GM23338 (cell line): ENCODE measurements around the gene CSTF2. TPM values are rescaled to one million over a fixed set of nuclear protein-coding genes. Genes with fewer than 3 reads are reported as not detected.

Experiments used
- ATAC-seq: fragments of 200-7000 bp; cut with Tn5 transposase; 3 replicates; pipeline ENCODE4 v1.9.1; 2020
- DNase-seq: peaks from one replicate; pipeline ENCODE4 v3.0.0-alpha.2; 2015; ENCODE audit warnings: low spot score
- H2AFZ ChIP-seq: fragments of 200-600 bp; sonication (generic); 2 replicates; pipeline ENCODE4 v1.8.0; 2016; ENCODE audit warnings: antibody characterized with exemption, mild to moderate bottlenecking, moderate library complexity
- H3F3A ChIP-seq: fragments of 200-600 bp; sonication (generic); replicated peaks from 2 replicates; pipeline ENCODE4 v1.8.0; 2017; ENCODE audit warnings: antibody characterized with exemption, mixed run types, low read depth
- H3K27ac ChIP-seq: fragments of 200-600 bp; sonication (generic); 2 replicates; pipeline ENCODE4 v1.6.1; 2016; ENCODE audit warnings: low read depth
- H3K27me3 ChIP-seq: fragments of 200-600 bp; sonication (generic); 2 replicates; pipeline ENCODE4 v1.8.0; 2016; ENCODE audit warnings: mild to moderate bottlenecking, mixed run types, moderate library complexity; ENCODE audit not compliant: insufficient read depth
- H3K36me3 ChIP-seq: fragments of 200-600 bp; sonication (generic); 2 replicates; pipeline ENCODE4 v1.8.0; 2016; ENCODE audit warnings: mild to moderate bottlenecking; ENCODE audit not compliant: insufficient read depth
- H3K4me1 ChIP-seq: fragments of 200-600 bp; sonication (generic); 2 replicates; pipeline ENCODE4 v1.8.0; 2016; ENCODE audit warnings: mild to moderate bottlenecking, moderate library complexity; ENCODE audit not compliant: insufficient read depth
- H3K4me2 ChIP-seq: fragments of 200-600 bp; sonication (generic); 2 replicates; pipeline ENCODE4 v1.7.1; 2017; ENCODE audit warnings: mixed run types
- H3K4me3 ChIP-seq: fragments of 200-600 bp; sonication (generic); 2 replicates; pipeline ENCODE4 v1.6.1; 2016; ENCODE audit warnings: mixed run types
- H3K79me2 ChIP-seq: fragments of 200-600 bp; sonication (generic); replicated peaks from 2 replicates; pipeline ENCODE4 v1.8.0; 2017; ENCODE audit warnings: mild to moderate bottlenecking; ENCODE audit not compliant: insufficient read depth
- H3K9me2 ChIP-seq: fragments of 200-600 bp; sonication (generic); 2 replicates; pipeline ENCODE4 v1.8.0; 2017; ENCODE audit not compliant: insufficient read depth
- H4K20me1 ChIP-seq: fragments of 200-600 bp; sonication (generic); replicated peaks from 2 replicates; pipeline ENCODE4 v1.8.0; 2017; ENCODE audit warnings: mild to moderate bottlenecking; ENCODE audit not compliant: insufficient read depth
- H3K27ac Mint-ChIP-seq: 2 replicates; pipeline ENCODE4 v1.8.0; 2020; ENCODE audit warnings: inconsistent platforms, mild to moderate bottlenecking, moderate library complexity, mixed read lengths
- H3K27me3 Mint-ChIP-seq: 3 replicates; pipeline ENCODE4 v1.8.0; 2022; ENCODE audit warnings: low read depth, mild to moderate bottlenecking, moderate library complexity, mixed read lengths, inconsistent platforms; ENCODE audit not compliant: insufficient read depth, poor library complexity
- H3K36me3 Mint-ChIP-seq: 3 replicates; pipeline ENCODE4 v1.8.0; 2021; ENCODE audit warnings: low read depth, mild to moderate bottlenecking, inconsistent platforms, moderate library complexity, mixed read lengths
- H3K4me1 Mint-ChIP-seq: 3 replicates; pipeline ENCODE4 v1.8.0; 2020; ENCODE audit warnings: mild to moderate bottlenecking, inconsistent platforms, mixed read lengths
- H3K4me3 Mint-ChIP-seq: 3 replicates; pipeline ENCODE4 v1.8.0; 2021; ENCODE audit warnings: moderate library complexity, mild to moderate bottlenecking, inconsistent platforms, mixed read lengths
- H3K9me3 Mint-ChIP-seq: 3 replicates; pipeline ENCODE4 v1.8.0; 2020; ENCODE audit warnings: moderate library complexity, mild to moderate bottlenecking, inconsistent platforms, mixed read lengths
- EZH2 ChIP-seq: fragments of 200-600 bp; sonication (generic); IDR thresholded peaks from one replicate; pipeline ENCODE4 v1.8.0; 2017; ENCODE audit warnings: antibody characterized with exemption, mild to moderate bottlenecking, low read depth; ENCODE audit not compliant: unreplicated experiment
- POLR2AphosphoS5 ChIP-seq: IDR thresholded peaks from 2 replicates; pipeline ENCODE4 v1.6.1; 2016; ENCODE audit warnings: antibody characterized with exemption, low read depth
- ZNF331 ChIP-seq: fragments of 250-450 bp; sonication (Bioruptor Pico); IDR thresholded peaks from 2 replicates; pipeline ENCODE4 v1.5.0; 2020; ENCODE audit warnings: low read depth, mild to moderate bottlenecking, moderate library complexity
- polyA plus RNA-seq: library from polyadenylated mRNA; unstranded; fragments of >200 nt; fragmentation: Nextera tagmentation; extraction: Ambion mirVana; gene quantifications from 2 replicates; pipeline ENCODE4 v1.2.1, GENCODE V29; 2016
- total RNA-seq: library from RNA; depleted of rRNA; stranded (reverse); fragments of >200 nt; shearing (Covaris generic); gene quantifications from 2 replicates; pipeline ENCODE4 v1.2.3, GENCODE V29; 2014
- TF ChIP-seq, protein P1 (sequence below): fragments of 250-450 bp; sonication (Bioruptor Pico); IDR thresholded peaks from 2 replicates; pipeline ENCODE4 v1.5.0; 2020; ENCODE audit warnings: mild to moderate bottlenecking, moderate library complexity
- TF ChIP-seq, protein P2 (sequence below): IDR thresholded peaks from one replicate; pipeline ENCODE4 v1.6.1; 2018; ENCODE audit warnings: antibody characterized with exemption; ENCODE audit not compliant: unreplicated experiment

Gene CSTF2
- total and polyA plus RNA-seq, 2 experiments from 2014 or later, result 24.4 to 30.1 TPM

DNA sequence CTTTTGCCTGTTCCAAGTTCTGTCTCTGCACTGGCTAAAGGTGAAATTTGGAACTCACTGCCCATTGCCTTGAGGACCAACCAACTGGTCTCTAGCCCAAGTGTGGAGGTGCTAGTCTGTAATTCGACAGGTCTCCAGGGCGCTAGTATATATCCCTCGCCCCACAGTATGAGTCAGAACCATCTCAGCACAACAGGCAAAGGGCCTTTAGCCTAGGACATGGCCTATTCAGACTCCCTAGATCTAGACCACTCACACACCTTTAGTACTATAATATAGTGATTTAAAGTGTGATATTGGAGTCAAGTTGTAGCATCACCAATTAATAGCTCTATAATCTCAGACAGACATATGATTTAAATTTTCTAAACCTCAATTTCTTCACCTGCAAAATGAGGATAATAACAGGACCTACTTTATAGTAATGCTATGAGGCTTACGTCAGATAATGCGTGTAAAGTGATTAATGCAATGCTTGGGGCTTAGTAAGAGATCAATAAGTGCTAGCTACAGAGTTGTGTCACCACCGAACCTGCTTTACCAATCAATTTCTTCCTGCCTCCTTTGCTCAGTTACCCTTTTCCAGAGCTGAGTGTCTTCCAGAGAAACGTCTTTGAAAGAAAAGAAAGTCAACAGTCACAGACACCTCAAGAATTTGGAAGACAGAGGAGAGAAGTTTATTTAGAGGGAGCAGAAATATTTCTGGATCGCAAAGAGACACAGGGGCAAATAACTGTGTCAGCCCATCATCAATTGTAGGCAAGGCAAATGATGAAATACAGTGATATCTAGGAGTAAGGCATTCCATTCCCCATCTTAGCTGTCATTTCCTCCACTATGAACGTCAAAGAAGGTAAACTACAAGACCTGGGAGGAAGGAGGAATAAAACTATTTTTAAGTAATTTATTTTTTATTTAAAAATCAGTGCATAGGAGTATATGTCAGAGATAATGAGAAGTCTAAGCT lies 51.7 kb downstream of the CSTF2 start:
- DNase-seq (no peak), ATAC-seq (no peak)
- Histone ChIP-seq H3K4me3 (no peak overlapping the region), H3K4me1 (peaks cover 5% of the 10 kb centered on the region; the same call in 1 of the 2 replicates), H3K27ac (no peak overlapping the region), H2AFZ (no peak overlapping the region), H3K79me2 (no peaks in the 10 kb centered on the region), H3F3A (no peaks in the 10 kb centered on the region), H3K36me3 (no peaks in the 10 kb centered on the region), H3K9me2 (no peaks in the 10 kb centered on the region), H4K20me1 (no peaks in the 10 kb centered on the region), H3K4me2 (no peak overlapping the region), H3K27me3 (no peaks in the 10 kb centered on the region)
- Mint-ChIP-seq H3K4me3 (no peak overlapping the region), H3K9me3 (no peaks in the 10 kb centered on the region; the same call in 2 of the 3 replicates), H3K27me3 (no peaks in the 10 kb centered on the region), H3K27ac (no peak overlapping the region), H3K4me1 (peaks cover 3% of the 10 kb centered on the region; the same call in 2 of the 3 replicates), H3K36me3 (no peaks in the 10 kb centered on the region)
- TF ChIP-seq, protein P1, sequence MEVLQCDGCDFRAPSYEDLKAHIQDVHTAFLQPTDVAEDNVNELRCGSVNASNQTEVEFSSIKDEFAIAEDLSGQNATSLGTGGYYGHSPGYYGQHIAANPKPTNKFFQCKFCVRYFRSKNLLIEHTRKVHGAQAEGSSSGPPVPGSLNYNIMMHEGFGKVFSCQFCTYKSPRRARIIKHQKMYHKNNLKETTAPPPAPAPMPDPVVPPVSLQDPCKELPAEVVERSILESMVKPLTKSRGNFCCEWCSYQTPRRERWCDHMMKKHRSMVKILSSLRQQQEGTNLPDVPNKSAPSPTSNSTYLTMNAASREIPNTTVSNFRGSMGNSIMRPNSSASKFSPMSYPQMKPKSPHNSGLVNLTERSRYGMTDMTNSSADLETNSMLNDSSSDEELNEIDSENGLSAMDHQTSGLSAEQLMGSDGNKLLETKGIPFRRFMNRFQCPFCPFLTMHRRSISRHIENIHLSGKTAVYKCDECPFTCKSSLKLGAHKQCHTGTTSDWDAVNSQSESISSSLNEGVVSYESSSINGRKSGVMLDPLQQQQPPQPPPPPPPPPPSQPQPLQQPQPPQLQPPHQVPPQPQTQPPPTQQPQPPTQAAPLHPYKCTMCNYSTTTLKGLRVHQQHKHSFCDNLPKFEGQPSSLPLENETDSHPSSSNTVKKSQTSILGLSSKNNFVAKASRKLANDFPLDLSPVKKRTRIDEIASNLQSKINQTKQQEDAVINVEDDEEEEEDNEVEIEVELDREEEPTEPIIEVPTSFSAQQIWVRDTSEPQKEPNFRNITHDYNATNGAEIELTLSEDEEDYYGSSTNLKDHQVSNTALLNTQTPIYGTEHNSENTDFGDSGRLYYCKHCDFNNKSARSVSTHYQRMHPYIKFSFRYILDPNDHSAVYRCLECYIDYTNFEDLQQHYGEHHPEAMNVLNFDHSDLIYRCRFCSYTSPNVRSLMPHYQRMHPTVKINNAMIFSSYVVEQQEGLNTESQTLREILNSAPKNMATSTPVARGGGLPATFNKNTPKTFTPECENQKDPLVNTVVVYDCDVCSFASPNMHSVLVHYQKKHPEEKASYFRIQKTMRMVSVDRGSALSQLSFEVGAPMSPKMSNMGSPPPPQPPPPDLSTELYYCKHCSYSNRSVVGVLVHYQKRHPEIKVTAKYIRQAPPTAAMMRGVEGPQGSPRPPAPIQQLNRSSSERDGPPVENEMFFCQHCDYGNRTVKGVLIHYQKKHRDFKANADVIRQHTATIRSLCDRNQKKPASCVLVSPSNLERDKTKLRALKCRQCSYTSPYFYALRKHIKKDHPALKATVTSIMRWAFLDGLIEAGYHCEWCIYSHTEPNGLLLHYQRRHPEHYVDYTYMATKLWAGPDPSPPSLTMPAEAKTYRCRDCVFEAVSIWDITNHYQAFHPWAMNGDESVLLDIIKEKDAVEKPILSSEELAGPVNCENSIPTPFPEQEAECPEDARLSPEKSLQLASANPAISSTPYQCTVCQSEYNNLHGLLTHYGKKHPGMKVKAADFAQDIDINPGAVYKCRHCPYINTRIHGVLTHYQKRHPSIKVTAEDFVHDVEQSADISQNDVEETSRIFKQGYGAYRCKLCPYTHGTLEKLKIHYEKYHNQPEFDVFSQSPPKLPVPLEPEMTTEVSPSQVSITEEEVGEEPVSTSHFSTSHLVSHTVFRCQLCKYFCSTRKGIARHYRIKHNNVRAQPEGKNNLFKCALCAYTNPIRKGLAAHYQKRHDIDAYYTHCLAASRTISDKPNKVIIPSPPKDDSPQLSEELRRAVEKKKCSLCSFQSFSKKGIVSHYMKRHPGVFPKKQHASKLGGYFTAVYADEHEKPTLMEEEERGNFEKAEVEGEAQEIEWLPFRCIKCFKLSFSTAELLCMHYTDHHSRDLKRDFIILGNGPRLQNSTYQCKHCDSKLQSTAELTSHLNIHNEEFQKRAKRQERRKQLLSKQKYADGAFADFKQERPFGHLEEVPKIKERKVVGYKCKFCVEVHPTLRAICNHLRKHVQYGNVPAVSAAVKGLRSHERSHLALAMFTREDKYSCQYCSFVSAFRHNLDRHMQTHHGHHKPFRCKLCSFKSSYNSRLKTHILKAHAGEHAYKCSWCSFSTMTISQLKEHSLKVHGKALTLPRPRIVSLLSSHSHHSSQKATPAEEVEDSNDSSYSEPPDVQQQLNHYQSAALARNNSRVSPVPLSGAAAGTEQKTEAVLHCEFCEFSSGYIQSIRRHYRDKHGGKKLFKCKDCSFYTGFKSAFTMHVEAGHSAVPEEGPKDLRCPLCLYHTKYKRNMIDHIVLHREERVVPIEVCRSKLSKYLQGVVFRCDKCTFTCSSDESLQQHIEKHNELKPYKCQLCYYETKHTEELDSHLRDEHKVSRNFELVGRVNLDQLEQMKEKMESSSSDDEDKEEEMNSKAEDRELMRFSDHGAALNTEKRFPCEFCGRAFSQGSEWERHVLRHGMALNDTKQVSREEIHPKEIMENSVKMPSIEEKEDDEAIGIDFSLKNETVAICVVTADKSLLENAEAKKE (CRISPR knock-in tag), result no peak
- TF ChIP-seq EZH2, result no peak
- no peak for TF ChIP-seq ZNF331
- TF ChIP-seq, protein P2, sequence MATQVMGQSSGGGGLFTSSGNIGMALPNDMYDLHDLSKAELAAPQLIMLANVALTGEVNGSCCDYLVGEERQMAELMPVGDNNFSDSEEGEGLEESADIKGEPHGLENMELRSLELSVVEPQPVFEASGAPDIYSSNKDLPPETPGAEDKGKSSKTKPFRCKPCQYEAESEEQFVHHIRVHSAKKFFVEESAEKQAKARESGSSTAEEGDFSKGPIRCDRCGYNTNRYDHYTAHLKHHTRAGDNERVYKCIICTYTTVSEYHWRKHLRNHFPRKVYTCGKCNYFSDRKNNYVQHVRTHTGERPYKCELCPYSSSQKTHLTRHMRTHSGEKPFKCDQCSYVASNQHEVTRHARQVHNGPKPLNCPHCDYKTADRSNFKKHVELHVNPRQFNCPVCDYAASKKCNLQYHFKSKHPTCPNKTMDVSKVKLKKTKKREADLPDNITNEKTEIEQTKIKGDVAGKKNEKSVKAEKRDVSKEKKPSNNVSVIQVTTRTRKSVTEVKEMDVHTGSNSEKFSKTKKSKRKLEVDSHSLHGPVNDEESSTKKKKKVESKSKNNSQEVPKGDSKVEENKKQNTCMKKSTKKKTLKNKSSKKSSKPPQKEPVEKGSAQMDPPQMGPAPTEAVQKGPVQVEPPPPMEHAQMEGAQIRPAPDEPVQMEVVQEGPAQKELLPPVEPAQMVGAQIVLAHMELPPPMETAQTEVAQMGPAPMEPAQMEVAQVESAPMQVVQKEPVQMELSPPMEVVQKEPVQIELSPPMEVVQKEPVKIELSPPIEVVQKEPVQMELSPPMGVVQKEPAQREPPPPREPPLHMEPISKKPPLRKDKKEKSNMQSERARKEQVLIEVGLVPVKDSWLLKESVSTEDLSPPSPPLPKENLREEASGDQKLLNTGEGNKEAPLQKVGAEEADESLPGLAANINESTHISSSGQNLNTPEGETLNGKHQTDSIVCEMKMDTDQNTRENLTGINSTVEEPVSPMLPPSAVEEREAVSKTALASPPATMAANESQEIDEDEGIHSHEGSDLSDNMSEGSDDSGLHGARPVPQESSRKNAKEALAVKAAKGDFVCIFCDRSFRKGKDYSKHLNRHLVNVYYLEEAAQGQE, result no peak
- no peak for TF ChIP-seq POLR2AphosphoS5
